8988T (cell line): ENCODE results near the gene TBCD.

Experiments used
- DNase-seq: peaks from one replicate; pipeline ENCODE4 v3.0.0; 2011

Gene TBCD

DNA sequence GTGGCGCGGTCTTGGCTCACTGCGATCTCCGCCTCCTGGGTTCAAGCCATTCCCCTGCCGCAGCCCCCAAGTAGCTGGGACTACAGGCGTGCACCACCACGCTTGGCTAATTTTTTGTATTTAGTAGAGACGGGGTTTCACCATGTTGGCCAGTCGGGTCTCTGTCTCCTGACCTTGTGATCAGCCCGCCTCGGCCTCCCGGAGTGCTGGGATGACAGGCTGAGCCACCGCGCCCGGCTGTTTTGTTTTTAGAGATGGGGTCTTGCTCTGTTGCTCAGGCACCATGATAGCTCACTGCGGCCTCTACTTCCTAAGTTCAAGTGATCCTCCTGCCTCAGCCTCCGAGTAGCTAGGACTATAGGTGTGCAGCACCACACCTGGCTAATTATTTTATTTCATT is 60.7 kb downstream of the TBCD start:
- no peak for DNase-seq

DNA sequence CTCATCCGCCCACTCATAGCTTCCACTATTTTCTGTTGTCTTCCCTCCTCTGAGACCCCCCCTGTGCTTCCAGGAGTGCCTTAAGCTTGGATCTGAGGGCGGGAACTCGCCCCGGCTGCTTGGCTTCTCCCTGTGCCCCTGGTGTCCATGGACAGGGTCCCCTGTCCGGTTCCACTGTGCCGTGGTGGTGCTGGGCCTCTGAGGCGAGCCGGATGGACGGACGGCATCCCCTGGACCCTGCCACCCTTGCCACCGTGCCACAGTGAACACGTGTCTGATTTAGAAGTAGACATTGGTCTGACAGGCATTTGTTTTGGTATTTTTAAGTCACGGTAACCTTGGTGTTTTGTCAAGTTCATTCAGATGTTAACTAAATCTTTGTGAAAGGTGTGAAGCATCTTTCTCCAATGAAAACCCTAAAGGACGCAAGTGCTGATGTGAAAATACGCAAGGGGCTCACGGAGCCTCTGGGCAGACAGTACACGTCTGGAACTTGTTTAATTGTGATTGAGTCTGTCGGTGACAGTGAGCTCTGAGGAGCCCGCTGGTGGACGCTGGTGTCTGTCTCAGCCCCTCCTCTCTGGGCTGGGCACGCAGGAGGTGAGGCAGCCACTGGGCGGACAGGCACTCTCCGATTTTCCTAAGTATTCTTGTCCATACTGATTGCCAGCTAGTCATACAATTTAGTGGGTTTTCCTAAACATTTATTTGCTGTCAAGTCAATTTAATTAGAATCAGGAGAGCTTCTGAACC is 61.6 kb downstream of the TBCD start:
- no peak for DNase-seq

DNA sequence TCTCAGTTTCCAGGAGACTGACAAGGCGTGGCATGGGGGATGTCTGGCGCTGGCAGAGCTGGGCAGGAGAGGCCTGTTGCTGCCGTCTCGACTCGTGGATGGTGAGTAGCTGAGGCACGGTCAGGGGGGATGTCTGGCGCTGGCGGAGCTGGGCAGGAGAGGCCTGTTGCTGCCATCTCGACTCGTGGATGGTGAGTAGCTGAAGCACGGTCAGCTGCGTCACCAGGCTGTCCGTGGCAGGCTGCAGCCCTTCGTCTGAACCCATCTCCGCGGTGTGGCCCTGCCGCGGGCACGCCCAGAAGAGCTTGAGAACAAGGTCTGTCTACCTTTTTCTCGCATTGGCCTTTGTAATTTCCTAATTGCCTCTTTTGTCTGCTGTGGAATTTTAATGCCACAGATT is 63.0 kb downstream of the TBCD start:
- no peak for DNase-seq

DNA sequence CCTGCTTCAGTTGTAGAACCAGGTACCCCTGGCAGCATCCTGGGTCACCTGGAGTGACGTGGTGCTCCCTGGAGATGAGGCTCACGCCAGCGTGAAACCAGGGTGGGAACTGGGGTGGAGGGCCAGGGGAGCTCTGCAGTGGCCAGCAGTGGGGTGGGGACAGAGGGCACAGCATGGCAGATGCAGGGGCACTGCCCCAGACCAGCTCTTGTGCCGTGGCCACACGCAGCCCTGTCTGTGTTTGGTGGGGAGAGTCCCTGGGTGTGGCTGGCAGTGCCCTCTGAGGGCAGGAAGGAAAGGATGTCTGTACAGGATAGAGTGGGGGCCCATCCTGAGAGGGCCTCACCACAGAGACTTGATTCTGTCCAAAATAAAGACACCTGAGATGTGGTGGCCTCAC is 63.5 kb downstream of the TBCD start:
- no peak for DNase-seq

DNA sequence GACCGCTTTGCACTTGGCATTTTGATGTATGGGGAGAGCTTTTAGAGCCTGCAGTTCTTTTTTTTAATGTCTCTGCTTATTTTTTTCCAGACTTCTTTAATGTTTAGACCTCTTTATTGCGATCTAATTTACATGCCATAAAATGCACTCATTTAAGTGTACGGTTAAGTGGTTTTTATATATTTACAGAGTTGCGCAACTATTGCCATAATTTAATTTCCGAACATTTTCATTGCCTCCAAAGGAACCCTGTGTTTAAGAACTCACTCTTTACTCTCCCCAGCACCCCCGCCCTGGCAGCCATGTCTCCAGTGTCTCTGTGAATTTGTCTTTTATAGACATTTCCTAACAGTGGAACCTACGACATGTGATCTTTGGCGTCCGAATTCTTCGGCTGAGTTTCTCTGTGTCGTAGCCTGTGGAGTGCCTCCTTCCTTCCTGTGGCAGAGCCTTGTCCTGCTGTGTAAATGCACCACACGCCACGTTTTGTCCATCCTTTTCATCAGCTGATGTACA is 64.0 kb downstream of the TBCD start:
- DNase-seq: no peak

DNA sequence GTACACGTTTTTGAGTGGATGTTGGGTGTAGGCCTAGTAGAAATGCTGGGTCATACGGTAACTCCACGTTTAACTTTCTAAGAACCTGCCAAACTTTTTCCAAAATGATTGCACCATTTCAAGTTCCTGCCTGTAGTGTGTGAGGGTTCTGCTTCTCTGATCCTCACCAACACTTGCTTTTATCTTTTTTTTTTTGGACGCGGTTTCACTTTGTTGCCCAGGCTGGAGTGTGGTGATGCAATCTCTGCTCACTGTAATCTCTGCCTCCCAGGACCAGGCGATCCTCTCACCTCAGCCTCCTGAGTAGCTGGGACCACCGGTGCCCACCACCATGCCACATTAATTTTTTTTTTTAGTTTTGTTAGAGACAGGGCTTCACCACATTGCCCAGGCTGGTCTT is 64.5 kb downstream of the TBCD start:
- no peak for DNase-seq

DNA sequence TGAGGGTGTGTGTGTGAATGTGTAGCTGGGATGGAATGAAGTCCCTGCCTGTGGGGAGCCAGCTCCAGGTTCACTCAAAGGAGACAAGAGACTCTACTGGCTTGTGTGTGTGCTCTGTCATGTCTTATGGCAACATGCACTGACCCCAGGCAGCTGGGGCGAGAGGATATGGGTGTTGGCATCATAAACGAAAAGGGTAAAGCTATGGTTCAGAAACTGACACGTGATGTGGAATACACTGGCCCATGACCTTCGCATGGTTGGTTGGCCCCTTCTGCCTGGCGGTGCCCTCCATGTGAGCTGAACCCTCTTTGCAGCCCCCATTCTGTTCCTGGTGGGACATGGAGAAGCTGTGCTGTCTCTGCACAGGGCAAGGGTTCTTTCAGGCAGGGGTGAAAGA is 66.1 kb downstream of the TBCD start:
- no peak for DNase-seq

DNA sequence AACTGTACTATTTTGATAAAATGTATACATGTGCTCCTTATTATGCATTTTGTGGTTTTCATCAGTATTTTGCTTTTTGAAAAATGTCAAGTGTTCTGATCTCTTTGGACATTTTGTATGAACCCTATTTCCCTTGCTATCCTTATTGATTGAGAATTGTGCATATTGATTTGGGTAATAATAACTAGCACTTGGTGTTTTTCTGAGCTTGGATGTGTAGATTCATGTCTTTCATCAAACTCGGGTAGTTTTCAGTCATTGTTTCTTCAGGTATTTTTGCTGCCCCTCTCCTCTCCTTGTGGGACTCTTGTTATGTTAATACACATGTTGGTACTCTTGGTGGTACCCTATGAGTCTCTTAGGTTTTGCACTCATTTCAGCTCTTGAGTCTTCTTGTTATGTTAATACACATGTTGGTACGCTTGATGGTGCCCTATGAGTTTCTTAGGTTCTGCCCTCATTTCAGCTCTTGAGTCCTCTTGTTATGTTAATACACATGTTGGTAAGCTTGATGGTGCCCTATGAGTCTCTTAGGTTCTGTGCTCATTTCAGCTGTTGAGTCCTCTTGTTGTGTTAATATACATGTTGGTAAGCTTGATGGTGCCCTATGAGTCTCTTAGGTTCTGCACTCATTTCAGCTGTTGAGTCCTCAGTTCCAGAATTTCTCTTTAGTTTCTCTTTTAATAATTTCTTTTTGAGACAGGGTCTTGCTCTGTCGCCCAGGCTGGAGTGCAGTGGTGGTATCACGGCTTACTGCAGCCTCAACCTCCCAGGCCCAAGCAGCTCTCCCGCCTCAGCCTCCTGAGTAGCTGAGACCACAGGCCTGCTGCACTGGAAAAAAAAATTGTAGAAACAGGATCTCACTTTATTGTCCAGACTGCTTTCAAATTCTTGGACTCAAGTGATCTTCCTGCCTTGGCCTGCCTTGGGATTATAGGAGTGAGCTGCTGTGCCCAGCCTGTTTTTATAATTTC is 68.7 kb downstream of the TBCD start:
- DNase-seq: no peak

DNA sequence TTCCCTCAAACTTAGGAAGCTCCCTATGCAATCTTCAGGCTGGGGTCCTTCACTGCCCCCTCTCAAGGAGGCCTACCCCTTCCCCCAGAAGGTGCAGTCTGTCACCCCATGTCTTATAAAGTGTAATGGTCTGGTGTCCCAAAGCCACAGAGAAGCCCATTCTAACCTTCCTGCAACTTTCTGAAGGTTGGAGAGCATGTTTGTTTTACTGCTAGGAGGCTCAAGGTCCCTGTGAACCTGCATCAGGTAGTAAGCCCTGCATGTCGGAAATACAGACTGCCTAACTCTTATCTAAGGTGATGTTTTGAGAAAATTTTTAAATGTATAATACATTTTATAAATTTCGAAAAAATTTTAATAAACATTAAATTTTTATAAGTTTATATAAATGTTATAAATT is 69.7 kb downstream of the TBCD start:
- DNase-seq: no peak

DNA sequence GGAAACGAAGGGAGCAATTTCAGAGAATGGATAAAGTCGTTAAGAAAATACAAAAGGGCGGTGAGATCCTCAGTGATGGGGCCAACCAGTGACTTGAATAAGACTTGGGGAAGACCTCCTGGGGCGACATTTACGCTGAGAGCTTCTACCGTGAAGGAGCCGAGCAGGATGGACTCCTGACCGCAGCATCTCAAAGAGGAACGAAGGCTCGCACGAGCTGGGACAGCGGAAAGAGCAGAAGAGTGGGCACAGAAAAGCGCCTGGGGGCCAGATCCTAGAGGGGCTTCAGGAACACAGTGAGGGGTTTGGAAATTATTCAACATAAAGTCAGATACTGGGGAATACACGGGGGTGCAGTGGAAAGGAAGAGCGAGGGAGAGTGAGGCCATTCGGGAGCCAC is 70.4 kb downstream of the TBCD start:
- no peak for DNase-seq

DNA sequence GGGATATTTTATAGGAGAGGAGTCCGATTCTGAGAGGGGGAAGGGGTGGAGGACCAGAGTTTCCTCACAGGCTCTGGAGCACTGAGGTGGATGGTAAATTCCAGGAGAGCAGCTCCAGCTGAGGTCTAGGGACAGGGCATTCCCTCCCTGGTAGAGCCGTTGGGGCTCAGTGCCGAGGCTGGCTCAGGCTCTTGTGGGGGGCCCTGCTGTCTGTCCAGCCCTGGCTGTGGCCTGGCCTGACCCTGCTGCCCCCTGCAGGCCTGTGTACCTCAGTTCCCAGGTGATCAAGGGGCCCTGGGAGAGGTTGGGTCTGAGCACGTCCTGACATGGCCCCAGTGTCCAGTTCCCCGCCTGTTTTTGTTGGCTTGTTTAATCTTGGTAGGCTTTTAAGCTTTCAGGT is 71.1 kb downstream of the TBCD start:
- peak; percentile 51 for DNase-seq

DNA sequence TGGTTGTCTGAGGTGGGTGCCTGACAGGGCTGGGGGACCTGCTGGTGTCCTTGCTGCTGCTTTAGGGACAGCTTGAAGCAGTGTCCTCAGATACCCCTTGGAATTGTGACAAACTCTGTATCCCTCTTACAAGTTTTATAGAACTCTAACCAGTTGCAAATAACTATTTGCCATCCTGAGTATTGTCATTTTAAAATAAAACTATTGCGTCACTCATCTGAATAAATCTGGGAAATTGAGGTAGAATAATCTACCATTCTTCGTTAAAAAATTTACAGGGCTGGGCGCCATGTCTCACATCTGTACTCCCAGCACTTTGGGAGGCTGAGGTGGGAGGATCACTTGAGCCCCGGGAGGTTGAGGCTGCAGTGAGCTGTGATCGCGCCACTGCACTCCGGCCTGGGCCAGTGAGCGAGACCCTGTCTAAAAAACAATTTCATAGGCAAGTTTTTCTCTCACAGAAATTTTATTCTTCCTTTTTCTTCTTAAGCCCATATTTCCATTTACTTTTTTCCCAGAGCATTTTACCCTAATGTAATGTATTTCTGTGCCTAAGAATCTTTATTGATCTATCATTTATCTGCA is 73.8 kb downstream of the TBCD start:
- no peak for DNase-seq

DNA sequence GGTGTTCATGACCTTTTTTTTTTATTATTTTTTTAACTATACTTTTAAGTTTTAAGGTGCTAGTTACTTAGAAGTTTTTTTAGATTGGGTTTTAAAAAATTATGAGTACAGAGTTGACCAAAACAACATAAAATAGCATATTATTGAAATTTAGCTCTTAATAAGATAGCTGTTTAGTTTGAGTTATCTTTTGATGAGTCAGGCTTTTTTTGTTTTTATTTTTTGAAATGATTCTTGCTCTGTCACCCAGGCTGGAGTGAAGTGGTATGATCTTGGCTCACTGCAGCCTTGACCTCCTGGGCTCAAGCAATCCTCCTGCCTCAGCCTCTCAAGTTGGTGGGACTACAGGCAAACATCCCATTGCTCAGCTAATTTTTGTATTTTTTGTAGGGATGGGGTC is 74.3 kb downstream of the TBCD start:
- DNase-seq: no peak

DNA sequence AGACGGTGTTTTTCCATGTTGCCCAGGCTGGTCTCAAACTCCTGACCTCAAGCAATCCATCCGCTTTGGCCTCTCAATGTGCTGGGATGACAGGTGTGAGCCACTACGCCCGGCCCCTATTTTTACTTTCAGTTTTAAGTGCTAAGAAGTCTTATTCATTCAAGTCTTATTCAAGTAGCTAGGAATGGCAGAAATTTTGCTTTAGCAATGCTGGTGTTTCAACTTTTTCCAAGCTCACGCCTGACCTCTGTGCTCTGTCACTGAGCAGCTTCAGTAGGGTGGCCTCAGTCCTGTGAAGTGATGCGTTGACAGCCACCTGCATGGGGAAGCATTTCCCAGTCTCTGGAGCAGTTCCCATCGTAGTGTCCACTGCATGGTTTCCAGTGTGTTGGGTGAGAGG is 75.1 kb downstream of the TBCD start:
- no peak for DNase-seq

DNA sequence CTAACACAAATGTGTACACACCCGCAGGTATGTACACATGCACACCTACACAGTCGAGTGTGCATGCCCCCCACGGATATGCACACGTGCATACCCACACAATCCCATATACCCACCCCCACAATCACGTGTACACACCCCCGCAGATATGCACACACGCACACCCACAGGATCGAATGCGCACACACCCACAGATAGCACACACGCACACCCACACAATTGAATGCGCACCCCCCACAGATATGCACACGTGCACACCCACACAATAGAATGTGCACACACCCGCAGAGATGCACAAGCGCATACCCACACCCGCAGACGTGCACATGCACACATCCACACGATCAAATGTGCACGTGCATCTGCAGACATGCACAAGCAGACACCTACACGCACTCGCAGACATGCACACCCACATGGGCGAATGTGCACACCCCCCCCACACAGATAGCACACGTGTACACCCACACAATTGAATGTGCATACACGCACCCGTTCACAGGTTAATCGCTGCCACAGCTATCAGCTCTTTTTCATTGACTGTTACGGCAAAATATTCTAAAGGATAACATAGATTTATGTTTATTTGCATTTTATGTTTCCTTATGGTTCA is 77.1 kb downstream of the TBCD start:
- DNase-seq: no peak

DNA sequence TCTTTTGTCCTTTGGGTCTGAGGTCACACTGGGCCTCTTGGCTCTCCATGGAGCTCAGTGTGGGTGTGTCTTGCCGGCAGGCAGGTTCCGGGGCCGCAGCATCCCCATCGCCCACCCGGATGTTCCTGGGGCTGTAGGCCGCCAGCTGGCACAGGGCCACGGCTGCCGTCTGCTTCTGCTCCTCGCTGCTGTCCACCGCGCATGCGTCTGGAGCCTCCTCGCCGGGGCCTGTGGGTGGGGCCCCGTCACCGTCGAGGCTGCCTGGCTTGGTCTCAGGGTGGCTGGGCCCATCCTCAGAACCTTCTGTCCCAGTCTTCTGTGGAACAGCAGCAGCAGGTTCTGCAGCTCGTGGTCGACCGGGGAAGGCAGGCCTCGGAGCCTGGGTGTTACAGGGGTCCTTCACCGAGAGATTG is 78.4 kb downstream of the TBCD start:
- DNase-seq: no peak

DNA sequence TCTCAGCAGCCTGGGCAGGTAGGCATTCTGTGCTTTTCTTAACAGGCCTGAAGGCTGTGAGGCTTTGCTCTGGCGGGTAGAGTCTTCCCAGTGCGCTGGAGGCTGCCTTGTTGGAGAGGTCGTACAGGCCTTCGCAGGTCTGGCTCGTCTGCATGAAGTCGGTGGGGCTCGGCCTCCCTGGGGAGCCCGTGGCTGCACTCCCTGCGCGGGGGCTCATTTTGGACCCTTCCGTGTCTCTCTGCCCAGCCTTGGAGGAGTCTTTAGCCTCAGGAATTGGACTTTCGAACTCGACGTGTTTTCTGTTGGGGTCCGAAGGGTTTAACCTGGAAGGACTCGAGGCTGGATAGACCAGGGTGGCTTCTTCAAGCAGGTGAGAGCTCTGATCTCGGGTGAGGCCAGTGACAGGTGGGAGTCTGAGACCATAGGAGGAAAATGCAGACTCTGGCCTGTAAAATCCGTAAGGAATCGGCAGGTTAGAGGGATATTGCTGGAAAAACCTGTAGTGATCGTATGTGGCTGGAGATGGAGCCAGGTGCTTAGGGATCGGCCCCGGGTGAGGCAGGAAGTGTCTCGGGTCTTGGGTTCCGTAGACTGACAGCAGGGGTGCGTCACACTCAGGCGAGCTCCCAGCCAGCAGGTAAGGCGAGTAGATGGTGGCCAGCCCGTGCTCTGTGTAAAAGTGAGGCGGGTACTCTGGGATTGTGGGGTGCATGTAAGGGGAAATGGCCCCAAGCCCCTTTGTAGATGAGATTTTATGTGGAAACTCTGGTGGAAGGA is 79.4 kb downstream of the TBCD start:
- DNase-seq: no peak

DNA sequence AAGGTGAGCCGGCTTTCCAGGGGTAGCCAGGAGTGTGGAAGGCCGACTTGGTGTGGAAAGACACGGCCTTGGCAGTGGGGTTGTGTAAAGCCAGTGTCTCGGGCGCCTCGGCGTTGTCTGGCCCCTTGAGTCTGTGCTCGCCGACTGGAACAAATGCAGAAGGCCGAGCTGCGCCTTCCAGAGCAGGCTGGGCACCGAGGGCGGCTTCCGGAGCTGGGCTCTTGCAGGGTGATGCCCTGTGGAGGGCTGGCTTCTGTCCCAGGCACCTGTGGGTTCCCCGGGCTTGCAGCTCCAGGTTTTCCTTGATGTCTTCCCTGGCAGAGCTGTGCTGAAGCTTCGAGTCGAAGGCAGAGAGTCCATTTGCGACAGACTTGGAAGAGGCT is 79.9 kb downstream of the TBCD start:
- DNase-seq: no peak

DNA sequence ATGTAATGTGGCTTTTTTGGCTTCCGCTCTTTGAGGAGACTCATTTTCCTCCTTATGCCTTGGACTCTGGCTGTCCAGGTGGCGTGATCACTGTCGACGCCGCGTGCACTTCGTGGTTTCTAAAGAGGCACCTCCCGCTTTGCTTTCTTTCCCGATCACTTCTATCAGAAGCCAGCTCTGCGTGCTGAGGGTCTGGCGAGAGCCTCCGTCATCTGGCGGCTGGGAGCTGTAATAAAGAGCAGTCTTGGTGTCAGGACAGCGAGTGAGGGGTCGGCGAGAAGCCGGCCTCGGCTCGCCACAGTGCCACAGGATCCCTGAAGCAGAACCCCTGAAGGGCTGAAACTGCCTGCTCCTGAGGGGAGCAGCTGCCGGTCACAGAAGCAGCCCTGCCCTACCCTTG is 80.5 kb downstream of the TBCD start:
- DNase-seq: no peak

DNA sequence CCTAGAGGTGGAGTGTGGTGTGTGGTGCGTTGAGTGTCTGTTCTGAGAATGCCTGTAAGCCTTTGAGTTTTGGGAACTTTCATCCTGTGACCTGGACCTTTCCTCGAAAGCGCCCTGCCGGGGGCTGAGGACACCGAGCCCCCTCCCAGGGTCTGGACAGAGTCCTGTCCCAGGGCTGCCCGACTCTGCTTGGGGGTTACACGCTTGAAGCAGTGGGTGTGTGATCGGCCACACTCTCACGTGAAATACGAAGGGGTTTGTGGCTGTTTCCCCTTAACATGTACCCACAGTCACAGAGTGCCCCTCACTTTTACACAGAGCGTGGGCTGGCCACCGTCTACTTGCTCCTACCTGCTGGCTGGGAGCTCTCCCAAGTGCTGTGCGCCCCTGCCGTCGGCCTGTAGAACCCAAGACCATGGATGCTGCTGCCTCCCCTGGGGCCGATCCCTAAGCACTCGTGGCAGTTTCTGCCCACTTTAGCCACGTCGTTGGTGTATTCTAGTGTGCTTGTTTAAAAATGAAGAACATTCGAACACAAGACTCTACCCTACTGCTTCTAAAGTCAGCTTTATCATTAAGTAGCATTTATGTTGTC is 81.1 kb downstream of the TBCD start:
- no peak for DNase-seq

DNA sequence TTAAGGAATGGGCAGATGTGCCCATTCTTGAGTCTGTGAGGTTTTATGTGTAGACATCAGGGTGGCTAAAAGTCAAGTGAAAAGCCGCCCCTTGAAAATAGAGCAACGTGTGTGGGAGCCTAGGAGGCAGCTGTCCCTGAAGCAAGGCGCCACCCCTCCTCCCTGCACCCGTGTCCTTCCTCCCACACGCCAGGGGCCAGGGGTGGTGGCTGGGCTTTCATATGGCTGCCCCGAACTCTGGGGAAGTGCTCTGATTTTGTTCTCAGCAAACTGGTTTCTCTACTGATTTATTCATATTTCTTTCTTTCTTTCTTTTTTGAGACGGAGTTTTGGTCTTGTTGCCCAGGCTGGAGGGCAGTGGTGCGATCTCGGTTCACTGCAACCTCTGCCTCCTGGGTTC is 83.3 kb downstream of the TBCD start:
- DNase-seq: no peak
